Hepatocyte (in vitro differentiated cells): ENCODE measurements around the gene PRKCA. TPM values are rescaled to one million over a fixed set of nuclear protein-coding genes. Genes with fewer than 3 reads are reported as not detected.
A peak's percentile ranks its signal among the peaks of the same experiment; 100 is the strongest.

Experiments used
- DNase-seq: peaks from one replicate; pipeline ENCODE4 v3.0.0-alpha.2; 2016; ENCODE audit warnings: low spot score
- H2AFZ ChIP-seq: fragments of 200-600 bp; sonication (generic); 2 replicates; pipeline ENCODE4 v1.6.0; 2016; ENCODE audit warnings: antibody characterized with exemption, mild to moderate bottlenecking
- H3K27ac ChIP-seq: fragments of 200-600 bp; sonication (generic); 2 replicates; pipeline ENCODE4 v1.5.1; 2016; ENCODE audit warnings: mild to moderate bottlenecking
- H3K27me3 ChIP-seq: fragments of 200-600 bp; sonication (generic); 2 replicates; pipeline ENCODE4 v1.6.1; 2016
- H3K36me3 ChIP-seq: fragments of 200-600 bp; sonication (generic); replicated peaks from 2 replicates; pipeline ENCODE4 v1.5.1; 2016; ENCODE audit warnings: low read depth; ENCODE audit not compliant: insufficient read depth
- H3K4me1 ChIP-seq: fragments of 200-600 bp; sonication (generic); 2 replicates; pipeline ENCODE4 v1.5.1; 2016; ENCODE audit warnings: mild to moderate bottlenecking, moderate library complexity; ENCODE audit not compliant: insufficient read depth
- H3K4me2 ChIP-seq: fragments of 200-600 bp; sonication (generic); 2 replicates; pipeline ENCODE4 v1.6.0; 2016
- H3K4me3 ChIP-seq: fragments of 200-600 bp; sonication (generic); 2 replicates; pipeline ENCODE4 v1.5.1; 2016; ENCODE audit warnings: mild to moderate bottlenecking
- H3K79me2 ChIP-seq: fragments of 200-600 bp; sonication (generic); 2 replicates; pipeline ENCODE4 v1.6.0; 2017; ENCODE audit warnings: mild to moderate bottlenecking
- H3K9me2 ChIP-seq: fragments of 200-600 bp; sonication (generic); replicated peaks from 2 replicates; pipeline ENCODE4 v1.6.0; 2017; ENCODE audit warnings: mild to moderate bottlenecking; ENCODE audit not compliant: insufficient read depth
- H3K9me3 ChIP-seq: fragments of 200-600 bp; sonication (generic); 2 replicates; pipeline ENCODE4 v1.5.1; 2016; ENCODE audit warnings: low read depth, mild to moderate bottlenecking
- H4K20me1 ChIP-seq: fragments of 200-600 bp; sonication (generic); 2 replicates; pipeline ENCODE4 v1.6.0; 2016; ENCODE audit warnings: mild to moderate bottlenecking; ENCODE audit not compliant: insufficient read depth, poor library complexity, severe bottlenecking
- EZH2 ChIP-seq: fragments of 200-600 bp; sonication (generic); IDR thresholded peaks from 2 replicates; pipeline ENCODE4 v1.6.1; 2016; ENCODE audit warnings: antibody characterized with exemption, mild to moderate bottlenecking, borderline replicate concordance
- EZH2phosphoT487 ChIP-seq: fragments of 200-600 bp; sonication (generic); IDR thresholded peaks from one replicate; pipeline ENCODE4 v1.6.1; 2018; ENCODE audit warnings: antibody characterized with exemption, mild to moderate bottlenecking, low read depth, moderate library complexity; ENCODE audit not compliant: unreplicated experiment, severe bottlenecking
- WGBS: methylation state at CpG from one replicate; pipeline ENCODE4 v1.1.6; 2016; ENCODE audit warnings: low lambda C conversion rate; ENCODE audit errors: missing lambda C conversion rate; 5-methylcytosine and 5-hydroxymethylcytosine counted together
- polyA plus RNA-seq: library from polyadenylated mRNA; unstranded; fragments of >200 nt; fragmentation: Nextera tagmentation; extraction: Ambion mirVana; gene quantifications from 2 replicates; pipeline ENCODE4 v1.2.1, GENCODE V29; 2016
- total RNA-seq: library from RNA; depleted of rRNA; stranded (reverse); fragments of >200 nt; gene quantifications from 2 replicates; pipeline ENCODE4 v1.2.3, GENCODE V29; 2014
- TF ChIP-seq, protein P1 (sequence below): fragments of 200-600 bp; sonication (generic); IDR thresholded peaks from 2 replicates; pipeline ENCODE4 v1.5.1; 2016; ENCODE audit warnings: antibody characterized with exemption, mild to moderate bottlenecking; ENCODE audit not compliant: poor library complexity

PRKCA gene
- total and polyA plus RNA-seq, 2 experiments from 2014 or later: 5.9 to 18.5 TPM

DNA sequence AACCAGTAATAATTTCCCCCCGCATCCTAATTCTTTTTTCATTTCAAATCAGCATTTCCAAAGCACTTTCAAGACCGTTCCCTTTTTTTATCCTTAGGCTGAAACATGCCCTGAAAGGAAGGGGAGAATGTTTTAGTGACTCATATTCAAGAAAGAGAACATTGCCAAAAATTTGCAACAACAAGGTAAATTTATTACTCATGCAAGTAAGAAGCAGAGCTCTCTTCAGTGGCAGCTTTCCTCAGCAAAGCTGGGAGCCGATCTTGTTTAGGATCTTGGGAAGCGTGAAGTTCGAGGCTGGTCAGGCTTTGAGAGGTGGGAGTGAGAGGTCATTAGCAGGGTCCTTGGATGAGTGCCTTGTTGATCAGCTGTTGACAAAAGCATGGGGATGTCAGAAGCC, 129.5 kb downstream of the PRKCA start:
- Histone ChIP-seq H3K36me3 (no peaks in the 10 kb centered on the region), H3K9me3 (no peaks in the 10 kb centered on the region), H2AFZ (no peak overlapping the region), H3K27me3 (no peaks in the 10 kb centered on the region), H3K4me3 (no peak overlapping the region), H3K4me1 (peaks cover 9% of the 10 kb centered on the region), H4K20me1 (no peaks in the 10 kb centered on the region), H3K27ac (peak overlapping the region; percentile 22), H3K79me2 (peaks cover 55% of the 10 kb centered on the region), H3K4me2 (no peak overlapping the region), H3K9me2 (no peaks in the 10 kb centered on the region)
- TF ChIP-seq EZH2 (no peak), EZH2phosphoT487 (no peak)
- TF ChIP-seq, protein P1, sequence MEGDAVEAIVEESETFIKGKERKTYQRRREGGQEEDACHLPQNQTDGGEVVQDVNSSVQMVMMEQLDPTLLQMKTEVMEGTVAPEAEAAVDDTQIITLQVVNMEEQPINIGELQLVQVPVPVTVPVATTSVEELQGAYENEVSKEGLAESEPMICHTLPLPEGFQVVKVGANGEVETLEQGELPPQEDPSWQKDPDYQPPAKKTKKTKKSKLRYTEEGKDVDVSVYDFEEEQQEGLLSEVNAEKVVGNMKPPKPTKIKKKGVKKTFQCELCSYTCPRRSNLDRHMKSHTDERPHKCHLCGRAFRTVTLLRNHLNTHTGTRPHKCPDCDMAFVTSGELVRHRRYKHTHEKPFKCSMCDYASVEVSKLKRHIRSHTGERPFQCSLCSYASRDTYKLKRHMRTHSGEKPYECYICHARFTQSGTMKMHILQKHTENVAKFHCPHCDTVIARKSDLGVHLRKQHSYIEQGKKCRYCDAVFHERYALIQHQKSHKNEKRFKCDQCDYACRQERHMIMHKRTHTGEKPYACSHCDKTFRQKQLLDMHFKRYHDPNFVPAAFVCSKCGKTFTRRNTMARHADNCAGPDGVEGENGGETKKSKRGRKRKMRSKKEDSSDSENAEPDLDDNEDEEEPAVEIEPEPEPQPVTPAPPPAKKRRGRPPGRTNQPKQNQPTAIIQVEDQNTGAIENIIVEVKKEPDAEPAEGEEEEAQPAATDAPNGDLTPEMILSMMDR: no peak
- 81% methylated on average over 5 of the region's 5 CpGs for WGBS
- DNase-seq: no peak

DNA sequence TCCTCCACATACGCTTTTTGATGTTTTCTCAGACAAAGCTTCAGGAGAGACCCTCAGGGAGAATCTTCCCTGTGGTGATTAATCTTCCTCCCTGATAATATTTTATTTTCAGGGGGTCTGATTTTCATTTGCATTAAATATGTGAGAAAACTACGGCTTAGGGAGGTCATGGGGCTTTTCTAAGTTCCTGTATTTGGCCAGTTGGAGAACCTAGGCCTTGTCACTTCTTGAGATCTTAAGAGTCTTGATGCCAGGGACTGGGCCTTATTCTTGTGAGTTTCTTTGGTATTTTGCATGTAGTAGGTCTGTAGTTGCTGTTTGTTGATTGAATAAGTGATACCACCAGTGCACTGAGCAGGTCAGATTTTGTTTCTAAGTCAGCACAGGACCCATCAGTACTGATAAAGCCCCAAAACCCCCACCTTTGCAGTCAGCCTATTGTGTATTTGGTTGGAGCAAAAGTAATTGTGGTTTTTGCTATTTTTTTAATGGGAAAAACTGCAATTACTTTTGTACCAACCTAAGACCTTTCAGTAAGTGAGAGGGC, 130.1 kb downstream of the PRKCA start:
- Histone ChIP-seq H3K36me3 (no peaks in the 10 kb centered on the region), H2AFZ (no peak overlapping the region), H3K27ac (peak overlapping the region; percentile 22), H3K9me2 (no peaks in the 10 kb centered on the region), H3K4me1 (peaks cover 9% of the 10 kb centered on the region), H3K9me3 (no peaks in the 10 kb centered on the region), H3K79me2 (peaks cover 50% of the 10 kb centered on the region), H3K4me3 (no peak overlapping the region), H4K20me1 (no peaks in the 10 kb centered on the region), H3K27me3 (no peaks in the 10 kb centered on the region), H3K4me2 (no peak overlapping the region)
- WGBS: 48% methylated on average over 2 of the region's 2 CpGs
- DNase-seq: no peak
- TF ChIP-seq EZH2phosphoT487: no peak
- TF ChIP-seq, protein P1: no peak
- TF ChIP-seq EZH2: no peak

DNA sequence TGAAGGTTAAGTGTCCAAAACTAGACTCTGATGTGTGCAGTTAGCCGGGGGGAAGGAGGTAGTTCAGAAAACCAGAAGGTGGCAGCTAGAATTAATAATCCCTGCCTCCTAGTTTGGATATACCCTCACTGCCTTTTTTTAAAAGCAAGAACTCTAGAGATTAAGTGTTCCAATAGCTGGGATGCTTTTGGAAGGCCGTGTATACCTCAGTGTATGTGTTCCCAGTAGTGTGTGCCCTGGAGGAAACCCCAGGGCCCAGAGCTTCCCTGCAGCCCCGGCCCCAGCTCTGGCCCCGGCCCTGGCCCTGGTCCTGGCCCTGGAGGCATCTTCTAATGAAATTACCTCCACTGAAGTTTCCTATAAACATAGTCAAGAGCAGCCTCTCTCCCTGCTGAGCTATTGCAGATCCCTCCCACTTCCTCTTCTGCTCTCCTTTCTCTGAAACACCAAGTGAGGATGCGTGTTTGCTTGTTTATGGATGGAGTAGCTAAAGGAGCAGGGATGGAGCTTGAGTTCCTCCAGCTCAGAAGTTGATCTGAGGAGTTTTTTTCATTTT, 130.7 kb downstream of the PRKCA start:
- peaks cover 45% of the 10 kb centered on the region for H3K79me2 ChIP-seq
- no peak overlapping the region for H3K4me3 ChIP-seq
- no peak overlapping the region for H2AFZ ChIP-seq
- no peaks in the 10 kb centered on the region for H4K20me1 ChIP-seq
- H3K36me3 ChIP-seq: no peaks in the 10 kb centered on the region
- TF ChIP-seq EZH2 (no peak), EZH2phosphoT487 (no peak)
- TF ChIP-seq, protein P1: no peak
- no peaks in the 10 kb centered on the region for H3K9me3 ChIP-seq
- peak overlapping the region; percentile 4 for H3K4me2 ChIP-seq
- H3K27me3 ChIP-seq: no peaks in the 10 kb centered on the region
- DNase-seq: peak; percentile 28
- peaks cover 9% of the 10 kb centered on the region for H3K4me1 ChIP-seq
- peak overlapping the region; percentile 22 for H3K27ac ChIP-seq
- H3K9me2 ChIP-seq: no peaks in the 10 kb centered on the region
- WGBS: 56% methylated on average over 5 of the region's 5 CpGs

DNA sequence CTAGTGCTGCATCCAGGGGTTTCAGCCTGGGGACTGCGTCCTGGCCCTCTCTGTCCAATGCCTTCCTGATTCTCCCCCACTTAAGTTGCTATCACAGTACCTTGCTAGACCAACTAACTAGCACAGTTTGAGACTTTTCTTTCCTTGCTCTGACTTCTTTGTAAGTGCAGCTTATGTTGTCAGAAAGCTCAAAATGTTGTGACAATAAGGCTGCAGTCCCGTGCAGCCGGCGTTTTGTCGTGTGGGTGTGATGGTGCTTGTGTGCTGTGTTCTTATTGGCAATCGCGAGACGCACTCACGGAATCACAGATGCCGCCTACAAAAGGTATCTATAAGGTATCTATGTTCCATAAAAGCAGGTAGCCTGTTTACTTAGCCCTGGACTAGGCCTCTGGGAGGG, 132.8 kb downstream of the PRKCA start:
- H3K27me3 ChIP-seq: no peaks in the 10 kb centered on the region
- DNase-seq: no peak
- peaks cover 9% of the 10 kb centered on the region for H3K4me1 ChIP-seq
- no peaks in the 10 kb centered on the region for H3K36me3 ChIP-seq
- peaks cover 42% of the 10 kb centered on the region for H3K79me2 ChIP-seq
- H2AFZ ChIP-seq: no peak overlapping the region
- no peaks in the 10 kb centered on the region for H3K9me2 ChIP-seq
- no peak for TF ChIP-seq EZH2phosphoT487
- no peak for TF ChIP-seq EZH2
- TF ChIP-seq, protein P1: no peak
- 97% methylated on average over 10 of the region's 10 CpGs for WGBS
- no peaks in the 10 kb centered on the region for H4K20me1 ChIP-seq
- no peaks in the 10 kb centered on the region for H3K9me3 ChIP-seq
- H3K4me2 ChIP-seq: no peak overlapping the region
- H3K27ac ChIP-seq: no peak overlapping the region
- no peak overlapping the region for H3K4me3 ChIP-seq
